Brain pericyte (primary cell): ENCODE results near the gene MAST4.

Experiments used
- DNase-seq: peaks from one replicate; pipeline ENCODE4 v3.0.0-alpha.2; 2012; ENCODE audit warnings: low read depth, low spot score

Gene MAST4

DNA sequence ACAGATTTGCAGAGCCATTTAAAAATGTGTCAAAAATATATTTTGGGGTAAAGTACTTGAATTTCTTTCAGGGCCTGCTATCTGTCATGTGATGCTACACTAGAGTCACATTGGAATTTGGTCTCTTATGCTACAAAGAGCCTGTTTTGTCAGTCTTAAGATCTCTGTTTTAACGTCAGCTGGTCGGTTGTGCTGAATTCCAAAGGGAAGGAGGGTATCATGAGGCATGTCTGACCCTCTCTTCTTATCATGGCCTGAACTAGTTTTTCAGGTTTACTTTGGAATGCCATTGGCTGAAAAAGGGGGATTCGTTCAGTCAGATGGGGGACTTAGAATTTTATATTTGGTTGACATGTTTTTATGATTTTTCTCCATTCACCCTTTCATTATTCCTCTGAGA is 309.8 kb downstream of the MAST4 start:
- no peak for DNase-seq

DNA sequence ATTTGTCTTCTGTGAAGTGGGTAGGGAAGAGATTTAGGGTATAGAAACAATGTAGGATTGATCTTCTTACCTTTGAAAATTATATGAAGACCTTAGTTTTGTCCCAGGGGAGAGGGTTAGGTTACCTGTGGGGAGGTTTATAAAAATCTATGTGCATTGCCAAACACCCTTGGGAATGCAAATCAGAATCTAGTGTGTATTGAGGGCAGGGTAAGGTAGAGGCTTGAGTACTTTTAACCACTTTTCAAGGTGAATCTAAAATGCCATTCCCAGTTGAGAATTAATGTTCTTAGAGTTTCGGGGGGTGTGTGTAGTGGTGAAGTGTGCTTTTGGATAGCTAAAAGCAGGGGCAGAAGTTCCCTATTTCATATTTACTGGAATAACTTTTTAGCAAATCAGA is 312.0 kb downstream of the MAST4 start:
- DNase-seq = no peak

DNA sequence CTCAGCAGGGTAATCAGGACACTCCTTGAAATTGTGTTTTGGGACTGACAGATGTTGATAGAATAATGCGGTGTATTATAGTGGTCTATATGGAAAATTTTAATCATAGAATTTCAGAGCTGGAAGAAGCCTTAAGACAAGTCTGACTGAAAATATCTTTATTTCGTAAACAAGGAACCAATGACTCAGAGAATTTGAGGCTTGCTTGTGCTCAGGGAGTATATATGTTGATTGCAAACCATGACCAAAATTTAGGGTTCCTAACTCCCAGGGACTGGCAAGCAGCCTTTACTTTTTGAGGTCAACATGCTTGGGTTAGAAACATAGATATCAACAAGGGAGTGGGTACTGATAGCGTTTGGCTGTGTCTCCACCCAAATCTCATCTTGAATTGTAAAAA is 313.2 kb downstream of the MAST4 start:
- no peak for DNase-seq

DNA sequence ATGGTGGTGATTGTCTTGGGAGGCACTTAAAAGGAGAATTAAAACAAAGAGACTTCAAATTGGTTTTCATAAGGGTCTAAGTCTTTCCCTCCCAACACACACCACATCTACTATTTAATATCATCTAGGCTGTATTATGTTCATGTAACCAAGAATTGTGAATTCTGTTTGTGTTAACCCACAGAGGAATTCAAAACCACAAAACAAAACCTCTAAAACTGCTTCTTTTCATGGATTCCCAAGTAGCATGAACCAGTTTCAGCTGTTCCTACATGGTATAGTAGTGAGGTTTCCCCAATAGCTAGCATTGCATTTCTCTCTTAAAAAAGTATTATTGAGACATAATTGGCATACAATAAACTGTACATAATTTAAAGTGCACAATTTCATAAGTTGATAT is 316.6 kb downstream of the MAST4 start:
- no peak for DNase-seq

DNA sequence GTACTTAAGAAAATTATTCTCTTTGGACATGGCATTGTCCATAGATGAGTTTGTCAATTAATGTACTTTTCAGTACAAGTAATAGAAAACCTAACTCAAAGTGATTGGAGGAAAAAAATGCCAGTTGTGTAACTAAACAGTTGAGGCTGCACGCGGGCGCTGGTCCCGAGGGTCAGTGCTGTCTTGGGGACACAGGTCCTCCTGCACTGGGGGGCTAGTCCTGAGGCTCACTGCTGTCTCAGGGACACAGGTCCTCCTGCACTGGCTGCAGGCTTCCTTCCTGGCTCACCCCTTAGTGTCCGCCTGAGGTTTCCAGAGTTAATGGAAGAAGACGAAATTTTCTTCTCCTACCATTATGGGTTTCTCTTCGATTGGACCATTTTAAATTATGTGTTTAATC is 319.3 kb downstream of the MAST4 start:
- no peak for DNase-seq

DNA sequence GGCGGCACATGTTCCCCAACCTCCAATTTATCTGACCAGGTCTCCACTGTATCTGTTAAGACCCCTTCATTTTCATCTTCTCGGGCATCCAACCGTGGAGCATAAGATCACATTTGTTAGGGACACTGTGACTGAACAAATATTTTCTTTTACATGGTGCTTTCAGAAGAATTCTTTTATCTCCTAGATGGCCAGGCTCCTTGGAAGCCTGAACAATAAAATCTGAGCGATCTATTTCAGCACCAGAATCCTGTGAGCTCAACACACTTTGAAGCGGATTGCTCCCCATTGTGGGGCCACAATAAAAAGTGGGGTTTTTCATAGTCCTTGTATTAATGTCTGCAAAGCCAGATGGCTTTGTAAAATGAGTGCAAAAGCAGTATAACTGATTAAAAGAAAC is 326.7 kb downstream of the MAST4 start:
- no peak for DNase-seq

DNA sequence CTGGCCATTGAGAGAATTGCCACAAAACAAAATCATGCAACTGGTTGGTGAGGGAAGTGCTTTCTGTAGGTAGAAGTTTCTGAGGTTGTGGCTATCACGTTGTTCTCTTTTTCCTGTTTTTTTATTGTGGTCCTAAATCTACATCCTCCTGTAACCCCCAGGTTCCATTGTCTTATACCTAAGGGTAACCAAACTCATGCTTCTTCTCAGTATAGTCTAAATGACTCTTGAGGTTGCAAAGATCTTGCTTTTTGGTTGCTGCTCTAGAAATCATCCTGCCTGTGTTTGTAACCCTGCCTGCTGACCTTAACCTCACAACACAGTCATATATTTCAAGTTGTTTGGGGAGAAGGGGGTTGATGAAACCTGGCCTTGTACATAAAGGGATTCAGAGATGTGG is 327.3 kb downstream of the MAST4 start:
- DNase-seq = no peak

DNA sequence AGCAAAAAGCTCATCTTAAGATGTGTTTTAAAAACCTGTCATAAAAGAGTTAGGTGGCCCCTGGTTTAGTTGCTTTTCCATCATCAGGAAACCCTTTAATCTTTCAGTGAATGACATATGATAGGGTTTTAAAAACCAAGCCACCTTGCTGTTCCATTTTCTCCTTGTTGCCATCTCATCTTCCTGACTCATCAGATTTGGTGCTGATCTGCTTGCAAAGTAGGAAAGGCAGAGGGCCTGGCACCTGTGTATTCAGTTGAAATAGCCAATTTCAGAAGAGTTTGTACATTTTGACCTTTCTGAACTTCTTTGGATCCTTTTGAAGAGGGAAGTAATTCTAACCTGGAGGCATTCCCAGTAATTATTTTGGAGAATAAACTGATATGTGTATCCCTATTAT is 327.7 kb downstream of the MAST4 start:
- DNase-seq = no peak

DNA sequence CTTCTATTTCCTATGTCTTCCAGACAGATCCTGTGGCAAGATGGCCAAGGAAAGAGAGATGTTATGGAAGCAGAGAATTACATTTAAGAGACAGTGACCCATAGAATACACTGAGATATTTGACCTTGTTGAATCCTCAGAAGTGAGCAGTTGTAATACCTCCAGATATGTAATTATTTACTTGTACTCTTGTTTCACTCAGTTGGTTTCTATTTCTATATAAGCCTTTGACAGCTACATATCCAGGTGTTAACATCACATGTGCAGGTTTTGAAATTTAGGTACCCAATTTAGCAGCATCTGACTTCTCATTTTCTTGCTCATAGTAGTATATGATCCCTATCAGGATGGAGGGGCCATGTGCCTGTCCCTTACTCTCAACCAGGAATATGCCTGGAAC is 330.9 kb downstream of the MAST4 start:
- no peak for DNase-seq

DNA sequence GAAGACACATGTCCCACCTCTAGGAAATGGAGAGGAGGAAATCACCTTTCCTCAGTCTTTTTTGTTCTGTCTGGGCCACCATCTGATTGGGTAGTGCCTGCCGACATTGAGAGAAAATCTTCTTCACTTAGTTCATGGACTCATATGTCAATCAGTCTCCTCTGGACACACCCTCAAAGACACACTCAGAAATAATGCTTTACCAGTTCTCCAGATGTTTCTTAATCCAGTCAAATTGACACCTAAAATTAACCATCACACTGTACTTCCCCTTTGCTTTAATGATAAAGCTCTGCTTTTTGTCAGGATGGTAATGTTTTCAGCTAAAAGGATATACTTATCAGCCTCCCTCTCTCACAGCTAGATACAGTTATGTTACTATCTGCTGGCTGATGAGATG is 333.1 kb downstream of the MAST4 start:
- no peak for DNase-seq

DNA sequence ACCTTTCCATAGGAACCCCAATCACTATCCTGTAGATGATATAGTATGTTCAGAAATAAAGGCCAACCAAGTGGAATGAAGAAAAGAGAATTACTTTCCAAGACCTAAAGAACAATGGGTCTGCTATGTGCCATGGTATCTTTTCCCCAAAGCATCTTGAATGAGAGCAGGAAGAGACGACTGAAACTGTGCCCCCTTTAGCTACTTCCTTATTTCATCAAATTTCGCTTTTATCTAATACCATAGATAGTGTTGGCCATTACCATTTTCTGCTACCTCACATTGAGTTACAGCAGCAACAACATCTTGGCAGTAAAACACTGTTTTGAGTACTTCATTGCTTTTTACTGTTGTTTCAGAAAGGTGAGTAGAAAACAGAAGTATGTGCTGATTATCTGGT is 333.8 kb downstream of the MAST4 start:
- no peak for DNase-seq

DNA sequence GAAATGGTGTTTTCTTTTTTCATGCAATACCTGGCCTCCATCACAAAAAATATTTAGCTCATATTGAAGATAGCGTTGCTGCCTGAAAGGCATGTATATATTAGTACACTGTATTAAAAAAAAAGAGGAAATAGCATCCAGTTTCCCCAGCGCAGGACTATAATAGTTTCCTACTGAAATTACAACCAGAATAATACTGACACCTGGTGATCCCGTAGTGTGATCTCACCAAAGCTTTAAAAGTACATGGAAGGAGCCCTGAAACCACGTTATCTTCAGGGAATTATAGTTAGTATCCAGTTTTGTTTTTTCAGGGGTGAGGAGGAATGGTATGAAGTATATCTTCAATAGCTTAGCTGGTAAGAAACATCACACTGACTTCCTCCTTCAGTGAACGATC is 335.5 kb downstream of the MAST4 start:
- no peak for DNase-seq

DNA sequence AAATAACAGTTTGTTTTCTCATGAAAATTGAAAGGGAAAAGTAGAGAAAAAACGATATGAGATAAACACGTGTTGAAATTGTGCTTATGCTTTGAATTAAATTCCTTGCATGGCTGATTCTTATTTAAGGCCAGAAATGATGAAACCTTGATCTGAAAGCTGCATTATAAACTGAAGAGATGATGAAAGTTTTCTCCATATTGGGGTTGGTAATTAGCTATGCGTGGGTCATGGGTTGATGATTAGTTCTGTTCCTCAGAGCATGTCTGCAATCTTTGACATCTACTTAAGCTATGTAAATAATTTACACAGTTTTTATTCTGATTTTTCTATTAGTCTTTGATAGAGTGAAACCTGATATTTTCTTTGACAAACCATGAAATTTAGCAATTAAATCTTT is 336.3 kb downstream of the MAST4 start:
- no peak for DNase-seq

DNA sequence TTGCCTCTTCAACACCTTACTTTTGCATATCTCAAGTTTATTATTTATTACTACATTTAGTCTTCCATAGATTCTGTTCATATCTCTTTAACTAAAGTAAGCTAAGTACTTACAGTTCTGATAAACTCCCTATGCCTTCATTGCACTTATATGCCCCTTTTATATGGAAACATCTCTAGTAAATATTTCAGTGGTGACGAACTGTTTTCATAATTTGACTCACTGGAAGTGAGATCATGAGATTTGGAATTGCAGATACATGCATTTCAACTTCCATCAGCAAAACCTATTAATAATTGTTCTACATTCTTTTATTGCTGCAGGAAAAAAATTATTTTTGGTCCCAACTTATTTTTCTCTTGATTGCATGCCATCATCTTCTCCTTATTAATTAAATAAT is 336.9 kb downstream of the MAST4 start:
- no peak for DNase-seq

DNA sequence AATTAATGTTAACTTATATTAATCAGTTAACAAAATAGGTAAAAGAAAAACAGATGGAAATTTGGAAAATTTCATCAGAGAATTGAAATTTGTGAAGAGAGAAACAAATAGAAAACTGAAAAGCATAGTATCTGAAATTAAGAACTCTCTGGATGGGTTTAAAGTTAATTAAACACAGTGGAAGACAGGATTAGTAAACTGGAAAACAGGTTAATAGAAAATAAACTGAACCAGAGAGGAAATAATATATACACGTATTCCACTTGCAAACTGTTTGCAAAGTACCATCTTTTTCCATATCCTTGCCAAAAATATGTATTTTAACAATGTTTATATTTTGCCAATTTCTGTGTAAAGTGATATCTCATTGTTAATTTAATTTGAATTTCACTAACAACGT is 342.9 kb downstream of the MAST4 start:
- no peak for DNase-seq

DNA sequence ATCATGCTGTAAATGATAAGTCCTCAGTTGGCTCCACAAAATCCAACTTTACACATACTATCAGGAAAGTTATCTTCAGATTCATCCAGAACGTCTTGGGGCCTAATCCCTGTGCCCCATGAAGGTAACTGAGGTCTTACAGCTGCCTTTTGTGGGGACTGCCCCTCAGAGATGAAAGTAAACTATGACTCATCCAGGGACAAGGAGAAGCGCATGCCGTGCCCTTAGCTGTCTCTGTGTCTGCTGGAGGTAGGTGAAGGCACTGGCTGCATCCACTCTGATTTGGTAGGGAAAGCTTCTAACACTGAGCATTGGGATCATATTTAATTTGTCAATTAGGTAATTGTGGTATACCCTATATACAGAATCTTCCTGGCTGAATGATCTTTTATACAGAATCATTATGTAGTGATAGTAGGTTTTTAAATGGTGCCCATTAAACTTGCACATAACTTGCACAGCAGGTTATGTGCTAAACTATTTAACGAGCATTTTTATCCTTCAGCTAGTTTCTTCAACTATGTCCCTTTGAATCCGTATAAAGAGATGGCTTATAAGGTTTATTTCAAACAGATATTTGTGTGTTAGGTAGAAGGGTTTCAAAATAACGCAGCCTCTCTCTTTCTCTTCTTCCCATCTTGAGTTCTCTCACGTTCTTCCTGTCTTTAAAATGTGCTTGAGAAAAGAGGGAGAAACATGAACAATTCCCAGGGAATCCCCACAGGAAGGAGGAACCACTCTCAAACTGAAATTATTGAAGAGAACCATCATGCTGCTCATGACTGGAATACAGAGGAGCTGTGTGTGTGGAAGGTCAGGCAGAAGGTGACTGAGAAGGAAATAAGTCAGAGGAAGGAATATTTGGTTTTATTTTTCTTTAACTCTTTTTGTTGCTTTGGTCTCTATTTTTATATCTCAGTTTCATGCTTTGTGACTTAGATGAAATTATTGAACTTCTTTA is 349.5 kb downstream of the MAST4 start:
- DNase-seq = no peak

DNA sequence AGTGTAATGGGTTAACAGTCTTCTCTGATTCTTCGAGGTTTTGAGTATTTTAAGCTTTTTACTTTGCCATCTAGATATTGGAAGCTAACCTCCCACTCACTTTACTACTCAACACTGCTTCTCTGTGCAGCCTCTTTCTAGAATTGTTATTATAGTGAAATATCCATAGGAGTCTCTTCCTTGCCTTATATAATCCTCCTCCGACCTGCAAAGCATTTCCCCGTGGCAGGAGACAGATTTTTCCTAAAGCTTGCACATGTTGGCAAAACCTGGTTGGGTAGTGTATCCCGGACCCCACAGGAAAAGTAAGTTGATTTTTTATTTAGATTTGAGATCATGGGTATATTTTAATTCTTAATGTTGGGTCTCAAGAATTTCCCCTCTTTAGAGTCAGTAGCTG is 351.3 kb downstream of the MAST4 start:
- DNase-seq = no peak

DNA sequence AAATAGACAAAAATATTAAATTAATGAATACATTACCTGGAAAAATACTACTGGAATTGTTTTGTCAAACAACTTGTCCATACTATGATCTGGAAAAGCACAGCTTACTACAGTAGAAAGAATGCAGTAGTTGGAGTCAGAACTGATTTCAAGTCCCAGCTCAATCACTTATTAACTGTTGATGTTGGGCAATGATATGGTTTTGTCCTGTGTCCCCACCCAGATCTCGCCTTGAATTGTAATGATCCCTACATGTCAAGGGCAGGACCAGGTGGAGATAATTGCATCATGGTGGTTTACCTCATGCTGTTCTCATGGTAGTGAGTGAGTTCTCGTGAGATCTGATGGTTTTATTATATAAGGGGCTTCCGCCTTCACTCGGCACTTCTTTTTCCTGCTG is 352.9 kb downstream of the MAST4 start:
- DNase-seq = no peak

DNA sequence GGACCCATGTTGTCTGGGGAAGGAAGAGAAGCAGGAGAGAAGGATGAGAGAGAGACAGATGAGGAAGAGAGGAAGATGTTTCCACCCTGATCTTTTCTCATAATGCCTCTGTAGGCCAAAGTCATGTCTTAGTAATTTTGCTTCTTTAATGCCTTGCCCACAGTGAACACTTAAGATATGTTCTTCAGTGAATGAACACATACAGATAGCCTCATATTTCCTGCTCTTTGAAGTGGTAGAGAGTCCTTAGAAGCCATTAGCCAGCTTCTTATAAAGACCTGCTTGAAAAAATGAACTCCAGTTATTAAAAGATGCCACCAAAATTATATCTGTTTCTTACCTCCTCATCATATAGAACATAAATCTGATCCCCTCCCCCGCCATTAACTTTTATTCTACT is 356.0 kb downstream of the MAST4 start:
- no peak for DNase-seq

DNA sequence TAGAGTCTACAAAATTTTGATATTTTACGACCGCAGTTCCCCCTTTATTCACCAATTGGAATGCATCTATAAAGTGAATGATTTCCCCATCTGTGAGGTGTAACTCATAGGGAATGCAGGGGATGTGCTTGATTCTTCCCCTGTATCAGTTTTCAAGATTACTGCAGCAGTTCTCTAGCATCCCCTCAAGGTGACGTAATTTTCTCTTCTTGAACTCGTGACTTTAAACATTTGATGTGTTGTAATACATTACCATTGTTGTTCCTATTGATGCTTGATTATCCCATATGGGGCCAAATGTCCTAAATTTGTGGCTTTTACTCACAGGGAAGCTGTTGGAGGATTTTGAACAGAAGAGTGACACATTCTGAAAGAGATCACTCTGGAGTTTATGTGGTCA is 360.2 kb downstream of the MAST4 start:
- no peak for DNase-seq

DNA sequence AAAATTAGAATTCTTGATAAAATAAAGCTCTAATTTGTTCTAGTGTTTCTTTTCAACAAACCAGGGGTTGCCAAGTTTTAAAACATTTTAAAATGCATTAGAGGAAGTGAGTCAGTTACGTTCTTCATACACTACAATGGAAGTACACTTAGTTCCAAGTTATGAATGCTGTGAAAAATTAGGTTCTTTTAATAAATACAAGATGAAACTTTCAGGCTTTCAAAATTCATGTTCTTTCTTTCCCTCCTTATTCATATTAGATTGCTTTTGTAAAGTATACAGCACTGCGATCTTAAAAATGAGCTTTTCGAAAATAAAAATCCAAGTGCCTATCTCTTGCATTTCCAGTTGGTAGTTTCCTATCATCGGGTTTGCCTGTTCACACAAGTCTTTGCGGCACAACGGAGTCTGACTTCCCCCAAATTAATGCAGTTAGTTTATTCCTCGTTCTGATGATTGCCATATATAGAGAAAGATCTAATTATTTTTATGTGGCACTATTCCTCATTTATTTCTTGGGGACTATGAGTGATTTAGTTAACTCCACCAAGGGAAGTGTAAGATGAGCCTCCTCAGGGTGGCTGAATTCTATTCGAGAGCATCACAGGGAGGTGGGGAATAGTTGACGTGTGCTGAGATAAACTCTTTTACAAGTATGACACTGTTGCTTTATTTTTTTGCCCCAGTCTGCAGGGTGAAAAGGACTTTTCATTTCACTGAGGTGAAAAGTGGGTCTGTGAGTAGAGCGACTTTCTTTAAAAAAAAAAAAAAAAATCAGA is 362.2 kb downstream of the MAST4 start:
- no peak for DNase-seq

DNA sequence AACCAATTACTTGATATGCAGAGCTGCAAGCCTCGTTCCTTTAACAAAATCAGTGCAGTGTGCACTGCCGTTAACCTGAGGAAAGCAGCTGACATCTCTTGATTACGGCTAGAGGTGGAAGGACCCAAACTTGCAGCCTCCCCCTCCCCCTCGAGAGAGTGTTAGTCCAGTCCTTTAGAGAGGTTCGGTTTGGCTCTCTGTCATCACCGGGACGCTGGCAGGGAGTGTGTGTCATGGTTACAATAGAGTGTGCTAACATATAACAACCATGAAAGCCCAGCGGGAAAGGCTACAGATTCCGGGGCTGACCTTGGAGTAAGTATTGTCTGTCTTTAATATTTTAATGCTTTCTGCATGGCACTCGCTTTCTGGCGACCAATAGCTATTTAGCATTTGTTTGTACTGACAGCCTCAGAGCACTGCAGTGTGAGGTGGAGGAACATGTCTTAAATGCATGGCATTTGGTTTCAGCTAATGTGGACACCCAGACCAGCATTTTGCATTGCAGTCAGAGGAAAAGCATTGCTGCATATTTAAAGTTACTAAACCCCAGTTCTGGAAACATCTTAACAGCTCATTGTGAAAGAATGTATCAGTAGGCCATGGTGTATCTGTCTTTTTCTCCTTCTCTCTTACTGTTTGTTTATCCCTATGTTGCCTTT is 362.9 kb downstream of the MAST4 start:
- DNase-seq = no peak

DNA sequence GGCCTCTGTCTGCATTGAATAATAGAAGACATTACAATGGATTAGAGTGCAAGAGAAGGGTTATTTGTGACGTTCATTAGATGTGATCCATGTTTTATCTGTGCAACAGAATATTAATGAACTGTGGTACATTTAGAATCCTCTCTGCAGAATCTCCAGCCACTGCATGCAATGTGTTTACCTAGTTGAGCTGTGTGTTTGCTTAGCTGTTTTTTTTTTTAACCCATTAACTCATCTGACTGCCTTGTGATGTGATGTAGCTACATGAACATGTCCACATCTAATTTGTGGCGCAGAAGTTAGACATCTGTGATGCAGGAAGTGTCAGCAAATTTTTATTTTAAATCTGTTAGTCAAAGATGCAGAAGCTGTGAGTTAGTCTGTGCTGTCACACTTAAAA is 363.5 kb downstream of the MAST4 start:
- DNase-seq = no peak
